ENCODE results near the gene MISP.
"Not testable (repeated sequence)": the region's sequence is repeated elsewhere in the genome, so short reads cannot be mapped to it uniquely, and the experiment has no call there.

MISP gene

DNA sequence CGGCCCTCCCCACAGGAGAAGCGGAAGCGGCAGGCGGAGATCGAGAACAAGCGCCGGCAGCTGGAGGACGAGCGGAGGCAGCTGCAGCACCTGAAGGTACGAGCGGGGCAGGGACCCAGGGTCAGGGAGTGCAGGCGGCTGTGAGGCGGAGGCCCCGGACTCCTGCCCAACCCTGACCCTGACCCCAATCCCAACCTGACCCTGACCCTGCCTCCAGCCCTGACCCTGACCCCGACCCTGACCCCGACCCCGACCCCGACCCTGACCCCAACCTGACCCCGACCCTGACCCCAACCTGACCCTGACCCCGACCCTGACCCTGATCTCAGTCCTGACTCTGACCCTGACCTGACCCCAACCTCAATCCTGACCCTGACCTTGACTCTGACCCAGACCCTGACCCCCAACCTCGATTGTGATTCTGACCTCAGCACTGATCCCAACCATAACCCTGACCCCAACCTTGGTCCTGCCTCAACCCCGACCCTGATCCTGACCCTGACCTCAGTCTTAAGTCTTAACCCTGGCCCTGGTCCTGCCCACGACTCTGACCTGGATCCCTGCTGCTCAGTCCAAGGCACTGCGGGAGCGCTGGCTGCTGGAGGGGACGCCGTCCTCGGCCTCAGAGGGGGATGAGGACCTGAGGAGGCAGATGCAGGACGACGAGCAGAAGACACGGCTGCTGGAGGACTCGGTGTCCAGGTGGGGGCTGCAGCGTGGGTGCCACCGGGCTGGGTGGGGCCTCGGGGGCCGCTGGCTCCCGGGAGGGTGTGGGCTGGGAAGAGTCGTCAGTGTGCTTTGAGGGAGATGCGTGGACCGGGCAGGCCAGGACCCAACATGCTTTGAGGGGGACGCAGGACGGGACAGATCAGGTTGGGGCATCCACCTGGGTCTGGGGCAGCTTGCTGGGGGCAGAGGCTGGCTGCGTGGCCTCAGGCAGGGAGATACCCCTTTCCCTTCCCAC, 23.6 kb upstream of the MISP start:
- DNase-seq: no peak

DNA sequence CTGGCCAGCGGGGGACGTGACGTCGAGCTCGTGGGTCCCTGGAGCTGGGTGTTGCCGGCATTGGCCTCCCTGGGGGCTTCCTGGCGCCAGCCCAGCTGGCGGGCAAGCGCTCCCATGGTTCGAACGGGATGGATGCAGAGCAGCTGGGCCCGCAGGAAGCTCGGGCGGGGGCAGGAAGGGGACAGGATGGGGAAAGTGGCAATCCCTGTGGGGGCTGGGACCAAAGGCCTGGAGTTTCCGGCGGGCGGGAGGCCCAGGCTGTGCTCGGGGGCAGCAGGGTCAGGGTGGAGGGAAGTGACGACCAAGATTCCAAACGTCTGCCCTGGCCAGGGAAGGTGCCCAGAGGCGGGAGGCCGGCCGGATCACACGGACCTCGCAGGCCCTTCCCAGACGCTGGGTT, 22.9 kb upstream of the MISP start:
- no peak for DNase-seq

DNA sequence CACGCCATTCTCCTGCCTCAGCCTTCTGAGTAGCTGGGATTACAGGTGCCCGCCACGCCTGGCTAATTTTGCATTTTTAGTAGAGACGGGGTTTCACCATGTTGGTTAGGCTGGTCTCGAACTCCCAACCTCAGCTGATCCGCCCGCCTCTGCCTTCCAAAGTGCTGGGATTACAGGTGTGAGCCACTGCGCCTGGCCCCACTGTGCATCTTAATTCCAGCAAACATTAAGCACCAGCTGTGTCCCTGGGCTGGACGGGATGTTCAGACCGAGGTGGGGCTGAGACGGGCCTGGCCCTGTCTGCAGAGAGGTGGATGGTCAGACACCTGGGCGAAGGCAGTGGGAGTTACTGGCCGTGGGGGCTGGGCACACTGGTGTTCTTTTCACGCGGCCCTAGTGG, 21.3 kb upstream of the MISP start:
- DNase-seq: not testable (repeated sequence)

DNA sequence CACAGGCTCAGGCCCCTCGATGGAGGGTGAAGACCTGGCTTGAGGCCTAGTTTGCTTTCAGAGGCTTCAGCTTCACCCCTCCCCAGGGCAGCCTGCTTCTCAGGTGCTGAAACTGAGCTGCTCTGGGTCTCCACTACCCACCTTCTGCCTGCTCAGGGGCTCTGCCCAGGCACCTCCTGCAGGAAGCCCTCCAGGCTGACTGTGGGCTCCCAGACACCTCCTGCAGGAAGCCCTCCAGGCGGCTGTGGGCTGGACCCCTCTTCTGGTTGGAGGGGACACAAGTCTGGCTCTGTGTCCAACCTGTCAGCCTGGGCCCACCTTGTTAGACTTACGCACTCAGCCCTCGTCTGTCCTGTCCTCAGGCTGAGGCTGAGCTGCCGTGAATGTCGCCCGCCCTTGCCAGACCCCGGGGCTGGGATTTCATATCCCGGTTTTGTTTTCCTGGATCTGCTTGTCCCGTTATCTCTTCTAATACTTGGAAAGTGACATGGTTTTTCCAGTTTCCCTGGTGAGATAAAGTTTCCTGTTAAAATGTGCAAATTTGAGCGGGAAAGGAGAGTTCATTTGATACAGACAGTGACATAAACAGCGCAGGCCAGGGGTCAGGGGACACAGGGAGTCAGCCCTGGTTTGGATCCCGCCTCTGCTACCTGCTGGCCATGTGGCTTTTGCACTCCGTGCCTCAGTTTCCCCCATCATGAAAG, 20.8 kb upstream of the MISP start:
- no peak for DNase-seq

DNA sequence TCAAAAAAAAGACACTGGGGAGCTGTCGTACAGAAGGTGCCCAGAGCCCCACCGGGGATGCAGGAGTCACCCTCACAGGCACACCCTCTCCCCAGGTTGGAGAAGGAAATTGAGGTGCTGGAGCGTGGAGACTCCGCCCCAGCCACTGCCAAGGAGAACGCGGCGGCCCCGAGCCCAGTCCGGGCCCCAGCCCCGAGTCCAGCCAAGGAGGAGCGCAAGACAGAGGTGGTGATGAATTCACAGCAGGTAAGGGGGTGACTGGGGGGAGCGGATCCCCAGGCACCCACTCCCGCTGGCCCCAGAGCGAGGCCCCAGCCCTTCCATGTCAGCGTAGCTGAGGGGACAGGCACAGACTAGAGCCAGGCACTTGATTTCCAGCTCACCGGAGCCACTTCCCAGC, 19.9 kb upstream of the MISP start:
- no peak for DNase-seq

DNA sequence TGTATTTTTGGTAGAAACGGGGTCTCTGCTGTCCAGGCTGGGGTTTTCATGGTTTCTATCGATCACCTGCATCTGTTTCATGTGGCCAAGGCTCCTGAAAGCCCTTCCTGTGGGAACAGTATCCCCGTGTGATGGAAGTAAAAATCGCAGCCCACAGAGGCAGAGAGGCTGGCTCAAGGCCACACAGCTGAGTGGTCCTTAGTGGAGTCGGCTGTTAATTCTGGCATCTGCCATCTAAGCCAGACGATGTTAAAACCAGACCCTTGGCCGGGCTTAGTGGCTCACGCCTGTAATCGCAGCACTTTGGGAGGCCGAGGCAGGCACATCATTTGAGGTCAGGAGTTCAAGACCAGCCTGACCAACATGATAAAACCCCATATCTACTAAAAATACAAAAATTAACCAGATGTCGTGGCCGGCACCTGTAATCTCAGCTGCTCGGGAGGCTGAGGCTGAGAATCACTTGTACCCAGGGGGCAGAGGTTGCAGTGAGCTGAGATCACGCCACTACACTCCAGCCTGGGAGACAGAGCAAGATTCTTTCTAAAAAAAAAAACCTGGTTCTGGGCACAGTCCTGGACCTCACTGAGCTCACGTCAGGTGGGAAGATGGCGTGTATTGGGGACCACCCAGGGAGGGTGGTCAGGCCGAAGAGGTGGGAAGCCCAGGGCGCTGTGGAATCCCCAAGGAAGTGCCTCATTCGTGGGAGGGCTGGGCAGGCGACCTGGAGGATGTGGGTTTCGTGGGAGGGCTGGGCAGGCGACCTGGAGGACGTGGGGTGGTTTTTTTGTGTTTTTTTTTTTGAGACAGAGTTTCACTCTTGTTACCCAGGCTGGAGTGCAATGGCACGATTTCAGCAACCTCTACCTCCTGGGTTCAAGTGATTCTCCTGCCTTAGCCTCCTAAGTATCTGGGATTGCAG, 18.5 kb upstream of the MISP start:
- no peak for DNase-seq

DNA sequence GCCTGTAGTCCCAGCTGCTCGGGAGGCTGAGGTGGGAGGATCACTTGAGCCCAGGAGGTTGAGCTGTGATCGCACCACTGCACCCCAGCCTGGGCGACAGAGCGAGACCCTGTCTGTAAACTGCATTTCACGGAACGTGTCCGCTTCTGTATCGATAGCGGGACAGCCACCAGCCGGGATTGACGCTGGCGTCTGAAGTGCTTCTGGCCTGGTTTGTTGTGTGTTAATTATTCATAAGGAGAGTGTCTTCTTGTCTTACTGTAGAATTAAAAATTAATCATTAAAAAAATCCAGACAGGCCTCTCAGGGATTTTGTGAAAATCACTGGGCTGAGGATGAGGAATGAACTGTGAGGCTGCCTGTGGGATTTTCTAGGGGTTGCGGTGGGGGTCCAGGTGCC, 16.2 kb upstream of the MISP start:
- DNase-seq: no peak

DNA sequence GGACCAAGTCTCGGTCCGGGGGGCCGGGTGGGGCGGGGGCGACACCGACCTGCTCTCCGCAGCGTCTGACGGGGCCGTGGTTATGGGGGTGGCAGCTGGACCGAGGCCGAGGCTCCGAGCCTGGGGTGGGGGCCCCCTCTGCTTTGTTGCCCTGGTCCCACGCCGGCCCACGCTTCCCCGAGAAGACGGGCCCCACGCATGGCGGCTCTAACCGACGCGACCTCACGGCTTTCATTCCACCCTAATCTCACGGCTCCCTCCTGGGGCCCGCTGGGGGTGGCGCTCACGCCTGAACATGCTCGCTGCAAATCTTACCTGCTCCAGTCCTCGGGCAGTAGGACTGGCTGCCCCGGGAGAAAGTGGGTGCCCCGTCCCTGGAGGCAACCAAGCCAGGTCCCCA, 14.8 kb upstream of the MISP start:
- no peak for DNase-seq

DNA sequence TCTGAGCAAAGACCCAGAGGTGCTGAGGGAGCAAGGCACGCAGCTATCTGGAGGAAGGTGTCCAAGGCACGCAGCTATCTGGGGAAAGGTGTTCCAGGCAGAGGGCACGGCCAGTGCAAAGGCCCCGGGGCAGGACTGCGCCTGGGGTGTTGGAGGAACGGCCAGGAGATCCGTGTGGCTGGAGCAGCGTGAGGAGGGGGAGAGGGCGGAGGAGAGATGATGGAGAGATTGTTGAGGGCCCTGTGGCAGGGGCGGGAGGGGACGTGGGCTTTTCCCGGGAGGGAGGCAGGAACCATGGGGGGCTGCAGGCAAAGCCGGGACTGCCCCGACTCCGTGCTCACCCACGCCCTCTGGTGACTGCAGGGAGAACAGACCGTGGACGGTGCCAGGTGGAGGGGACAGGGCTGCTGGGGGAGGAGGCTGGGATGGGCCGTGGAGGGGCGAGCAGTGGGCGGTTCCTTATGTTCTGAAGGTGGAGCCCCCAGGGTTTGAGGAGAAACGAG, 13.3 kb upstream of the MISP start:
- DNase-seq: peak; percentile 66

DNA sequence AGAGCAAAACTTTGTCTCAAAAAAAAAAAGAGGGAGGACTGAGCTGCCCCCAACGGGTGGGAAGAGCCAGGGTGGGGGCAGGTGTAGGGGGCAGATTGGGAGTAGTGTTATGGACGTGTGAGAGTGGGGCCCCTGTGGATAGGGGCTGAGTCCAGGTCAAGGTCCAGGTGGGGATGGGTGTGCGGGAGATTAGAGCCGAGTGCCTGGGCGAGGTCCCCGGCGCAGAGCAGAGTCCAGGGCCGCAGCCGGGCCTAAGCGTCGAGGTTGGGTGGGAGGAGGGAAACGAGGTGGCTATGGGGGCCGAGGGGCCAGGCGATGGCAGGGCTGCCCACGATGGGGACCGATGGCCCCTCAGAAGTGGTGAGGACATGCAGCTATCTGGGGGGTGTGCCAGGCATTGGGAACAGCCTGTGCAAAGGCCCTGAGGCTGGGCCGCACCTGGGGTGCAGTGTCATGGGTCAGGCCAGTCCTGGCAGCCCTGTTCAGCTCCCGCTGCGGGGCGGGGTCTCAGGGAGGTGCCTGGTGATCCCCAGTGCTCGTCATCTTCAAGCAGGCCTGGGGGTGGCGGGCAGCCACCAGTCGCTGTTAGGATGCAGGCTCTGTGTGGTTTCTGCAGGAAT, 12.3 kb upstream of the MISP start:
- no peak for DNase-seq

DNA sequence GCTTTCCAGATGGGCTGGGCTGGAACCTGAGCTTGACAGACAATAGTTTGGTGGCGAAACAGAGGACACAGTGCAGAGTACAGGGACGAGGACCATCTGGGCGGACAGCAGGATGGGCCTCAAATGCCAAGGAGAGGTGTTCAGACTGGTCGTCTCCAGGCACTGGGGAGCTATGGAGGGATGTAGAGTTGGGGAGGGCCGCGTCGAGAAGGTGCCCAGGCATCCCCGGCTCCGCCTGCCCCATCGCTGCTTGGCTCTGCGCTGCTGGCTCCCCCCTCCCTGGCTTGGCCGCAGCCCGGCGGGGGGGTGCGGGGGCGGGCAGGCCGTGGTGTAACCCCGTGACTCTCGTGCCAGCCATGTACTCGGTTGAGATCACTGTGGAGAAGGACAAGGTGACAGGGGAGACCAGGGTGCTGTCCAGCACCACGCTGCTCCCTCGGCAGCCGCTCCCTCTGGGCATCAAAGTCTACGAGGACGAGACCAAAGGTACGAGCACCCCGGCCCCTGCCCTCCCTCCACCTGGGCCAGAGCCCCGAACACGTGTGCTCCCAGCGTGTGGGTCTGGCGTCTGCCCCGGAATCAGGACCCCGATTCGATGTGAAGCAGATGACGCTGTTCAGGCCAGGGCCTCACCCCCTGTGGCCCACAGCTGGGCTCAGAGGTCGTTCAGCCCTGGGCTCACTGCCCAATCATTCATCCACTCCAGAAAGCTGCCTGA, 10.8 kb upstream of the MISP start:
- DNase-seq: no peak

DNA sequence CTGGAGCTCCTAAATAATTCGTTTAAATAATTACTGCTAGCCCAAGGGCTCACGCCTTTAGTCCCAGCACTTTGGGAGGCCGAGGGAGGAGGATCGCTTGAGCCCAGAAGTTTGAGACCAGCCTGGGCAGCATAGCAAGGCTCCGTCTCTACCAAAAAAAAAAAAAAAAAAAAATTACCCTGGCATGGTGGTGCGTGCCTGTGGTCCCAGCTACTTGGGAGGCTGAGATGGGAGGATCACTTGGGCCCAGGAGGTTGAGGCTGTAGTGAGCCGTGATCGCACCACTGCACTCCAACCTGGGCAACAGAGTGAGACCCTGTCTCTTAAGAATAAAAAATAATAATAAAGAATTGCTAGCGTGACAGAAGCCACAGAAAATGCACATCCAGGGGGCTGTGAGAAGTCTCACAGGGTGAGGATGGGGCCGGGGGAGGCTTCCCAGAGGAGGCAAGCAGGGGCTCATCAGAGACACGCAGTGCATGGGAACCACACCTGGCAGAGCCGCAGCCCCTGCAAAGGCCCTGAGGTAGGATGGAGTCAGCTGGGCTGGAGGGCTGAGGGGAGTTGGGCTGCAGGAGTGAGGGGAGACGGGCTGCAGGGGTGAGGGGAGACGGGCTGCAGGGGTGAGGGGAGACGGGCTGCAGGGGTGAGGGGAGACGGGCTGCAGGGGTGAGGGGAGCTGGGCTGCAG, 10.0 kb upstream of the MISP start:
- DNase-seq: not testable (repeated sequence)

DNA sequence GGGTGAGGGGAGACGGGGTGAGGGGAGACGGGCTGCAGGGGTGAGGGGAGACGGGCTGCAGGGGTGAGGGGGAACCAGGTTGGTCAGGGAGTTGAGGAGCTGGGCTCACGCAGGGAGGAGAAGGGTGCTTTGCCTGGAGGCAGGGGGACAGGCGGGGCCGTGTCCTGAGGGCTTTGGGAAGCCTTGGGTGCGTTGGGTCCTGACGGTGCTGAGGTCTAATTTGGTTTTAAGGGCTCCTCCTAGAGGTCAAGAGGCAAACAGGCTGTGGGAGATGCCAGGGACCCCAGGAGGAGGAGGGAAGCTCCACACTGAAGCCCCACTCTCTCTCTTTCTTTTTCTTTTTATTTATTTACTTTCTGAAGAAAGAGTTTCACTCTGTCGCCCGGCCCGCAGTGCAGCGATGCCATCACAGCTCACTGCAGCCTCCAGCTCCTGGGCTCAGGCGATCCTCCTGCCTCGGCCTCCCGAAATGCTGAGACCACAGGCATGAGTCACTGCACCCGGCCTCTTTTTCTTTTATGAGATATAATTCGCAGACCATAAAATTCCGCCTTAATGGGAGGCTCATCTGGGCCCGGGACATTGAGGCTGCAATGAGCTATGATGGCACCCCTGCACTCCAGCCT, 9.3 kb upstream of the MISP start:
- DNase-seq: no peak

DNA sequence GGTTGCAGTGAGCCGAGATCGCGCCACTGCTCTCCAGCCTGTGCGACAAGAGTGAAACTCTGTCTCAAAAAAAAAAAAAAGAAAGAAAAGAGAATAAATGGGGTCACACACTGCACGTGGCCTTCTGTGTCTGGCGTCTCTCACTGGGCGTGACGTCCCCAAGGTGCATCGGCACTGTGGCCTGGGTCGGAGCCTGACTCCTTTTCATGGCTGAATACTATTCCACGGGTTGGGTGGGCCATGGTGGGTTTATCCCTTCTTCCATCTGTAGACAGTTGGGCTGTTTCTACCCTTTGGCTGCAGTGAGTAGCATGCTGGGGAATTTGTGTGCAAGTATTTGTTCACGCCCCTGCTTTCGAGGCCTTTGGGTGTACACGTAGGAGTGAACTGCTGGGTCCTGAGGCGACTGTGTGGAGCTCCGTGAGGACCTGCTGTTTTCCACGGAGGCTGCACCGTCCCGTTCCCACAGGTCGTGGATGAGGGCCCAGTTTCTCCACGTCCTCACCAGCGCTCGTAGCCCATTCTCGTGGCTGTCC, 8.3 kb upstream of the MISP start:
- DNase-seq: no peak

DNA sequence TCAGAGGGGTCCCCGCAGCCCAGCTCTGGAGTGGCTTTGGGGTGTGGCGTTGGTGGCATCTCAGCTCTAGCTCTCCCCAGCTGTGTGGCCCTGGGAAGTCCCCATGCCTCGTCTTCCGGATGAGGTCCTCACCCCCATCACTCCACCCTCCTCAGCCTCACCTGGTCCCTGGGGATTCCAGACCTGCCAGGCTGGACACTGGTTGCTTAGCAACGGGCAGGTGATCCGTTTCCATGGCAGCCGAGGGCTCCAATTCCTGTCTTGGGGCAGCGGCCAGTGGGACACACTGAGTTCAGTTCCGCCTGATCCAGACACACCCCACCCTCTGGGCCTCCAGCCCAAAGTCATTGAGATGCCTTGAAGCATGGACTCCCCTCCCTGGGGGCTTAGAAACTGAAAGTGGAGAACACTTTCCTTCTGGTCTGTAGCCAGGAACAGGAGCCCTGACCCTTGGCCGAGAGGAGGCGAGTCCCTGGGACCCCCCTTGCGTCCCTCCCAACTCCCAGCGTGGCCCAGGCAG, 7.7 kb upstream of the MISP start:
- DNase-seq: no peak

DNA sequence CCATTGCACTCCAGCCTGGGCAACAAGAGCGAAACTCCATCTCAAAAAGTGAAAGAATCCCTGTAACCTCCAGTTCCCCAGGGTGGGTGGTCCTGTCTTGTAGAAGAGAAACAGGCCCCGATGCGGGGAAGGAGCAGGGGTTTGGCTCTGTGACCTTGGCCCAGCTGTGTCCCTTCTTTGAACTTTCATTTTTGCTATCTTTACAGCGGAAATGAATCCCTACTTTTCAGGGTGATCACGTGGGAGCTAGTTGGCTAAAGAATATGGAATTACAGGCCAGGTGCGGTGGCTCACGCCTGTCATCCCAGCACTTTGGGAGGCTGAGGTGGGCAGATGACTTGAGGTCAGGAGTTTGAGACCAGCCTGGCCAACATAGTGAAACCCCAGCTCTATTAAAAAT, 5.8 kb upstream of the MISP start:
- DNase-seq: not testable (repeated sequence)

DNA sequence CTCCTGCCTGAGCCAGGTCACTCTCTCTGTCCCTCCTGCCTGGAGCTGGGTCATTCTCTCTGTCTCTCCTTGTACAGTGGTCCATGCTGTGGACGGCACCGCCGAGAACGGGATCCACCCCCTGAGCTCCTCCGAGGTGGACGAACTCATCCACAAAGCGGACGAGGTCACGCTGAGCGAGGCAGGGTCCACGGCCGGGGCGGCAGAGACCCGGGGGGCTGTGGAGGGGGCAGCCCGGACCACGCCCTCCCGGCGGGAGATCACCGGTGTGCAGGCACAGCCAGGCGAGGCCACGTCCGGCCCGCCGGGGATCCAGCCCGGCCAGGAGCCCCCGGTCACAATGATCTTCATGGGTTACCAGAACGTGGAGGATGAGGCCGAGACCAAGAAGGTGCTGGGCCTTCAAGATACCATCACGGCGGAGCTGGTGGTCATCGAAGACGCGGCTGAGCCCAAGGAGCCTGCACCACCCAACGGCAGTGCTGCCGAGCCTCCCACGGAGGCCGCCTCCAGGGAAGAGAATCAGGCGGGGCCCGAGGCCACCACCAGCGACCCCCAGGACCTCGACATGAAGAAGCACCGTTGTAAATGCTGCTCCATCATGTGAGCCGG, 4.6 kb upstream of the MISP start:
- DNase-seq: no peak

DNA sequence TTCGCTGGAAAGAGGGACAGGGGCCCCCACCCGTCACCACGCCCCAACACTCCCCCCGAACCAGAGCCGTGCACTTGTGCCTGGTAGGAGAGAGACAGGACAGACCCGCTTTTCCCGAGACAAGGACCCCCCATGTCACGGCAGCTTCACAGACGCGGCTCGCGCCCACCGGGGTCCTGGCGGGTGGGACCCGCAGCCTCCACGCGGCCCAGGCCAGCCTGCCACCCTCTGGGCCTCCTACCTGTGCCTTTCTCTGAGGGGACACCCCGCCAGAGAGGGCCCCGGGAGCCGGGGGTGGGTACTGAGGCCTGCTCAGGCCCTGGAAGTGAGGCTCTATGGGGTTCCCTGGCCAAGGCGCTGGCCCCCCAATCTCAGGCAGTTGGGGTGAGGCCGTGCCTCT, 4.0 kb upstream of the MISP start:
- DNase-seq: no peak

DNA sequence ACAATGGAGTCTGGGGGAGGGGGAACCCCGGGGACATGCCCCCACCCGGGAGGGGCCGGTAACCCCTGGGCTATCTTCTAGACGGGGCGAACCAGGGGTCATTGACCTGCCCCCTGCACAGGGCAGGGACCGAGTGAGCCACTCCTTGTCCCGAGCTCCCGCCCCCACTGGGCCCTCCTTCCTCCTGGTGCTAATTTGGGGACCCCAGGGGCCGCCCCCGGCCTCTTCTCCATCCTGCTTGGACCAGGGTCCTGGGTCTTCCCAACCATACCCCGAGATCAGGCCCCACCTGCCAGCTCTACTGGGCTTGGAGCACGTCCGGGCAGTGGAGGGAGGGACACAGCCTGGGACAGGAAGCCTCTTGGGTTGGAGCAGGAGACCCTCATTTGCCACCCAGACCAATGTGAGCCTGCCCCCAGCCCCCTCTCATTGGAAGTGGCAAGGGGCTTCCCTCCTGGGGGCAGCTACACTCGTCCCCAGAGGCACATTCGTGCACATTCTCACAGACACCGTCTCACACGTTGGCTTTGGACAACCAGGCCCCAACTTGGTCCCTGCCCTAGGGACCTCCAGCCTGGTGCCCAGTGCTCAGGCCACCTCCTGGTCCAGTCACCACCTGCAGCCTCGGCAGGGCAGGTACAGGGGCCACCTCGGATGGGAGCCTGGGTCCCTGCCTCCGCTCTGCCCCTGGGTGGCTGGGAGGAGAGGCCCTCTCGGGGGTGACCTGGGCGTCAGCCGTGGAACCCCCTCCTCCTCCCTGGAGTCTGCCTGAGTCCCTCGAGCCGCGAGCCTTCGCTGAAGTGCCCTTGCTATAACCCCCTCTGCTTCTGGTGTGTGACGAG, 3.3 kb upstream of the MISP start:
- no peak for DNase-seq
